Muscle of arm (tissue), 12 donors: ENCODE results near the gene COL6A5. TPM values are rescaled to one million over a fixed set of nuclear protein-coding genes. Genes with fewer than 3 reads are reported as not detected.
A peak's percentile ranks its signal among the peaks of the same experiment; 100 is the strongest.
"Not testable (repeated sequence)": the region's sequence is repeated elsewhere in the genome, so short reads cannot be mapped to it uniquely, and the experiment has no call there.

Experiments
- DNase-seq: peaks from one replicate; pipeline ENCODE4 v3.0.0-alpha.2; 2013
- polyA plus RNA-seq, 12 donors: library from polyadenylated mRNA; unstranded; fragments of 120-200 nt; gene quantifications; one replicate each; pipeline ENCODE4 v1.2.1, GENCODE V29; 2013; ENCODE audit not compliant: insufficient read length in 12 of 12

COL6A5 gene
- polyA plus RNA-seq, 12 donors, result 0.03 to 0.29 (median 0.09) TPM; not detected in 2

DNA sequence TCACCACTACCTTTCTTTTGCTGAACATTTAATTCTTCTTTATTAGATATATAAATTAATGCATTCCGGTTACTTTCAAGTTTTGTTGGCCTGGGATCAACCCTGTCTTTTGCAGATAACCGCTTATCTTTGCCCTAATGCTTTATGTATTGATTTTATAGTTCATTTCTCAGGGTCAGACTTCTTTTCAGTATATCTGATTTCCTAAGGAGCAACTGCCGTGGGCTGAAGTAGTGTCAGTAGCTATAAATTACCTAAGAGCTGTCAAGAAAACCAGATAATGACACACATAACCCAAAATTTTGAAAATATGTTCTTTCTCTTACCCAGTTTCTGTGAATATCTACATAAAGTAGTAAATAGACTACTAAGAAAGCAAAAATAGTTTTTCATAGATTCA, 38.0 kb downstream of the COL6A5 start:
- no peak for DNase-seq

DNA sequence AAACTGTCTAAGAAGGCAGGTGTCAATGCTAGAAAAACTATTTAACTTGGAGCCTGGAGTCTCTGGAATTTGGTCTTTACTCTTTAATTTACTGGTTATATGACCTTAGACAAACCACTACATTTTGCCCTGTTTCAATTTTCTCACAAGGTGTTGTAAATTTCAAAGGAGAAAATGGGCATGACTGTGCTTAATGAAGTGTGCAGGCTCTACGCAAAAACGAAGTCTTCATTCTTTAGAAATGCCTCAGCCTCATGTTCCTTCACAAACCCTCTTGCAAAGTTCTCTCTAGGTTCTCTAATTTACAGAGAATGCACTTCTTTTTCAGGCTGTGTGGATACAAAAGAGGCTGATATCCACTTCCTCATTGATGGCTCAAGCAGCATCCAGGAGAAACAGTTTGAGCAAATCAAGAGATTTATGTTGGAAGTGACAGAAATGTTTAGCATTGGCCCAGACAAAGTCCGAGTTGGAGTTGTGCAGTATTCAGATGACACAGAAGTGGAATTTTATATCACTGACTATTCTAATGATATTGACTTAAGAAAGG, 39.1 kb downstream of the COL6A5 start:
- no peak for DNase-seq

DNA sequence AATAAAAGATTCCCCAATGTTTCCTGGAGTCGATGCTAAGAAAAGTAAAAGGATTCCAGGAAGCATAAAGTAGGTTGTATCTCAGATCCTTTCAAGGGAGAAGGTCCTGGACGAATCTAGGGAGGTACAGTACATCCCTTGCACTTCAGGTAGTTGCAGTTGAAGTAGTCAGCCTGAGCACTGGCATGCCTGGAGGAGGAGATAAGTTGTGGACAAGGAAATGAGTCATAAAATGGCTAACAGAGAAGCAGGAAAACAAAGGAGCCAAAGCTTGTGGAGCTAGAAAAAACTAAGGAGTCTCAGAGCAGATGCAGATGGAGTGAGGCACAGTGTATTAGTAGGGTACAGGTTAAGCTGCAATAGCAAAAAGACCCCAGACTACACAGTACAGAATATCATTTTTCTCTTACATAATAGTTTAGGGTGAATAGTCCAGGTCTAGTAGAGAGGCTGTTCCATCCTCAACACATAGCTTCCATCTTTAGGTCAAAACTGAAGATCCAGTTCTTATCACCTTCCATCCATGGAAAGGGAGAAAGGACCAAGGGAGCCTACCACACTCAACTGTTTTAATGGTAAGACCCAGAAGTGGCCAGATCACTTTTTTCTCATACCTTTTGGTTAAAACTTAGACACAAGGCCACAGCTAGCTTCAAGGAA, 41.3 kb downstream of the COL6A5 start:
- DNase-seq, result no peak

DNA sequence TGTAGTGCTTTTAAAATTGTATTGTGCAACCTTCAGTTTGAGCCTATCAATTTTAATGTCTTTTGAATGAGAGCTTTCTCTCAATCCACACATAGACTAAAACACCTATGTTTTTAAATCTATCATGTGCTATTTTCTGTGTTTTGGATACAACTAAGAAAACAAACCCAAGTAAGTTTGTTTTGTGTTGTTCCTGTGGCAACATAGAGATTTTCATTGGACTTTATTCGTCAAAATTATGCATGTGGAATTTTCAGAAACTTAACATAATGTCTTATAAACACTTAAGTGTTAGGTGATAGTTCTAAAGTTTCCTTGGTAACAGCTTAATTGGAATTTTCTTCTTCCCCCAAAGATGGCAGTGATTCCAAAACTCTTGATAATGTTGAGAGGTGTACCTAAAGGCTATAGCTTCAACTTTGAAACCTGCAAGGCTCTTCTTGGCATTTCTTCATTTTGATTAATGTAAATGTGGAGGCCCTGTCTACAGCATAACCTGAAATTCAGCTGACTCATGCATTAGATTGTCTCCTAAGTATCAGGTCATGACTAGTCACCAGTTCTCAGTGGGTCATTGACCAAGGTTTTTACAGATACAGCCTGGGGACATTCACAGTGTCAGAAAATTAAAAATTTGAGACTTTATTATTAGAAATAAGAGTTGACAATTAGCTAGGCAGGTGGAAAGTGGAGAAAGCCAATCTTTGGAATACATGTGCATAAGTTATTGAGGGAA, 44.4 kb downstream of the COL6A5 start:
- no peak for DNase-seq

DNA sequence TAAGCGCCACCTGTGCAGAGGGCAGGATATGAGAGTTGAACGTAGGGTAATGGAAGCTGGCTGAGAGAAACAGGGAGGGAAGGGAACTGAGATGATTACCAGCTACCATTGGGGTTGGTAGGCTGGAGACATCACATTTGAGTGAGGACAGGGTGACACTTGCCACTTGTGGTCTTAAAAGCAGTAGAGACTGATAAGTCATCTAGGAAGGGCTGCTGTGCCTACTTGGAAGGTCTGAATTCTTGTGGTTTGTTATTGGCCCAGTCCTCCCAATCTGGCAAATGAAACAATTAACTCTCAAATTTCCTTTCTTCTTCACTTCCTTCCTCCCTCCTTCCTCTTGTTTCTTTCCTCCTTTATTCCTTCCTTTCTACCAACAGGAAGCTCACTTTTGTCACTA, 46.8 kb downstream of the COL6A5 start:
- DNase-seq, result no peak

DNA sequence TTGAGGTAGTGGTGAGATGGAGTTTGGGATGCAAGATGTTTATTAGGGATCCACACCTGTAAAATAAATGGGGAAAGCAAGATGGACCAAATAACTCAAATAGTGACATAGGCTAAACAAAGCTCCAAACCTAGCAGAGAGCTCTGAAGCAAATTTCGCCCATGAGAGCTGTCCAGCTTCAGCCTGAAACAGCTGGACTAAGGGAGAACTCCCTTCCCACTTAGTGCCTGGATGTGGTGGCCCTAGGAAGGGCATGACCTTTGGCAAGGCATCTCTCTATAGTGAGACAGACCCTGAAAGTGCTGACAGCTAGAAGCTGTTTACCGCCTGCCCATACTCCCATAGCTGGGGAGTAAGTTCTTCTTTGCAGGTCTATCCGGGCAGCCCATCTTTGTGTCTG, 48.1 kb downstream of the COL6A5 start:
- DNase-seq, result no peak

DNA sequence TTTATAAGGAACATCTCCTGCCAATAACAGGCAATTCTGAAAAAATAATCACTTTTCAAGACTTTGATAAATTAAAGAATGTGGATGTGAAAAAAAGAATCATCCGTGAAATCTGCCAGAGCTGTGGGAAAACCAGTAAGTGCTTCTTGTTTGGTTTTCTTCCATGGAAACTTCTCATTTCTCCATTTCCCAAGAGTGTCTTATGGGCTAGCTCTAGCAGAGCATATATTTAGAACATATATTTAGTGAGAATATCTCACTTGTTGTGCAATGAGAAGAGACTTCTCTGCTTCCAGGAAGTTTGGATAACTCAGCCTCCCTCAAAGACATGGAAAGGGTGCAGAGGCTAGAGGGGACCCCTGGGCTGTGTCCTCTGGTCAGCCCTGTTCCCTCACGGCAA, 49.9 kb downstream of the COL6A5 start:
- DNase-seq, result peak; percentile 47

DNA sequence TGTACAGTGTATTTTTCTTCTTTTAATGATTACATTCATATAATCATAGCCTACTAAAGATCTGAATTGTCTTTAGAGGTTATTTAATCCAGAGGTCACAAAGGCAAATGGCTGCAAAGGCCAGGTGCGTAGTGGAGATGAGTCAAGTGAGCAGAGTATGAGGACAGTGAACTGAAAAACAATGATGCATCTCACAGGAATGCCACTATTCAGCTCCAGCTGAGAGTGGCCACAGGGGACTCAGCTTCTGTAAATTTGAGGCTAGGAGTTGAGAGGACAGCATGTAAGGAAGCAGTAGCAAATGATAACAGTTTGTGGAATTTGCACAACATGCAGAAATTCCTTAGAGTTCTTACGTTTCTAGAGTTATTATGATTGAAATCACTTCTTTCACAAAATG, 50.4 kb downstream of the COL6A5 start:
- peak; percentile 64 for DNase-seq

DNA sequence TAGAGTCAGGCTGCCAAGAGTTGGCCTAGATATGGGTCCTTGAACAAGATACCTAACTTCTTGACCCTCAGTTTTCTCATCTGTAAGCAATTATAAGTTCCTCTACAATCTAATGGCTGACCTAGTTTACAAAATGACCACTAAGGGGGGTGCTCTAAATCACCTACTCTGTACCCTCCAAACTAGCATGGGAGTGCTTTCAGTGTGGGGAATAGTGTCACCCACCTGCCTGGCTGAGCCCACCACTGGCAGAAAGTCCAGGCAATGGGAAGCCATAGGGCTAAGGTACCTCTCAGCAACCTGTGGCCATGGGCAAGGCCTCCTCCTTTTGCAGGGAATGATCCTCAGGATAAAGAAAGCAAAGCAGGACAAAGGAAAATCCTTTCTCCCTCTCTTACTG, 58.9 kb downstream of the COL6A5 start:
- no peak for DNase-seq

DNA sequence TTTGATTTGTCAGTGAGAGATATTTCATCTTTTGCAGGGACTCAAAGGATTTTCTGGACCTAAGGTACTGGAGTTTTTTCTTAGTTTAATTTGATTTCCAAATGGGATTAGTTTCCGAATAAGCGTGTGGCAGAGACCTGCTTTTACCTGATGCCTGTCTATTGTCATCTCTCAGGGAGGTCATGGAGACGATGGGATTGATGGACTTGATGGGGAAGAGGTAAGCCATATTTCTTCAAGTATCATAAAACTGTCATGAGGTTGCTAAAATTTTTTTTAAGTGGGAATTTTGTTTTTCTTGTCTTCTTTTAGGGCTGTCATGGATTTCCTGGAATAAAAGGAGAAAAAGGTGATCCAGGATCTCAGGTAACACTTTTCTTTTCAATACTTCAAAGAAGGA, 60.5 kb downstream of the COL6A5 start:
- DNase-seq, result no peak

DNA sequence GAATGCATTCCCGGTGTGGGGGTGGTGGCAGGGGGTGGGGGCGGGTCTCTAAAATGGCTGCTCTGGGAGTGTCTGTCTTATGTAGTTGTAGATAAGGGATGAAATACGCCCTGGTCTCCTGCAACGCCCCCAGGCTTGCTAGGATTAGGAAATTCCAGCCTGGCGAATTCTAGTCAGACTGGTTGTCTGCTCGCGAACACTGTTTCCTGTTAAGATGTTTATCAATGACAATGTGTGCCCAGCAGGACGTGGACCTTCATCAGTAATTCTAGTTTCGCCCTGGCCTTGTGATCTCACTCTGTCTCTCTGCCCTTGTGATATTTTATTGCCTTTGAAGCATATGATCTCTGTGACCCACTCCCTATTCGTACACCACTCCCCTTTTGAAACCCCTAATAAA, 62.8 kb downstream of the COL6A5 start:
- not testable (repeated sequence) for DNase-seq

DNA sequence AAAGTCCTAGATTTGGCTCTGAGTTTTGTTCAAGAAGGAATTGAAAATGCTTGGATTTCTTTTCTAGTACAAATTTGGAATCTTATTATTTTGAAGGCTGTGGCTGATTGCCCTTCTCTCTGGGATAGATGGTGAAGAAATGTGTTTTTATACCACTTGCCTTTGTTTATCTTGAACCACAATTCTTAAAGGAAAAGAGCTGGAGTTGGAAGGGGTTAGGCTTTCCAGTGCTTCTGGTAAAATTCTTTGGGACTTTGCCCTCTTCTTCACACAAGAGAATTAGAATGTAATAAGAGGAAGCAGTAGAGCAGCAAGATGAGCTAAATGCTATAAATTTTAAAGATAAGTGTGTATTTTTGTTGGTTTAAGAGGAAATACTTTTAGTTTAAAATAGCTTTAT, 65.8 kb downstream of the COL6A5 start:
- no peak for DNase-seq

DNA sequence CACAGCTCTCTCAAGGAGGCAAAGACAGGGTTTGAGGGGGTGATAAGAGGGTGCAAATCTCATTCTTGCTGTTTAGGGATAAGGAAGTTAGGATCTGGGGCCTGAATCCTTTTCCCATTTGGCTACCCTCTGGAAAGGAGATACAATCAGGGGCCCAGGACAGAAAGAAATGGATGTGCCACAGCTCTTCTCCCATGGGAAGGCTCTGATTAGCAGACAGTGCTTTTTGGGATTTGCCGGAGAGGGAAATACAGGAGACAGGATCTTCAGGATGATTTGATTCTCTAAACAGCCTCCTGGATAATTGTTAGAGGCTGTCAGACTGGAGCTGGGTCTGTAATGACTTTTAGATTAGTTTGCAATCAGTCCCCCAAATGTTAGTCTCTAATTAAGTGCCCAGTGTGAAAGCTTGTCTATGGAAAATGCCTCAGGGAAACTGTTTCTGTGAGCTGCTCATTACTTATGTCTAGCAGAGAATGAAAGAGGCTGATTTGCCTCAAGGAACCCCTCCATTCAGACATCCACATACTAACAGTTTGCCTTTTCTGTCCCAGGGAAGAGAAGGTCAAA, 67.6 kb downstream of the COL6A5 start:
- DNase-seq, result no peak

DNA sequence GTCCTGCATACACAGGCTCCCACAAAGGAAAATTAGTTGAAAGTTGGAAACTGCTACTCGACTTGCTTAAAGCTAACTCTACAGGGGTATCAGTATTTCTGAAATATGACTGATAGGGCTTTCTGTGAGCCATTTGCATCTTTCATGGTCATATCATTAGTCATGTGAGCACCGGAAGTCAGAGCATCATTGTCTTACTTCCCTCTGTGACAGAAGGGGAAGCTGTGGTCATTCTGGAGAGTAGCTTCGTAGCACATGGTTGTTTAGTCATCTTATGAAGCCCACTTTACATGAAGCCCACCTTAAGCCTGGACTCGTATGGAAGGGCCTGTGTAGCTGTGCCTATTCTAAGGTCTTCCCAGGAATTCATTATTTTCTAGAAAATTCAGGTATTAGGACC, 69.0 kb downstream of the COL6A5 start:
- no peak for DNase-seq

DNA sequence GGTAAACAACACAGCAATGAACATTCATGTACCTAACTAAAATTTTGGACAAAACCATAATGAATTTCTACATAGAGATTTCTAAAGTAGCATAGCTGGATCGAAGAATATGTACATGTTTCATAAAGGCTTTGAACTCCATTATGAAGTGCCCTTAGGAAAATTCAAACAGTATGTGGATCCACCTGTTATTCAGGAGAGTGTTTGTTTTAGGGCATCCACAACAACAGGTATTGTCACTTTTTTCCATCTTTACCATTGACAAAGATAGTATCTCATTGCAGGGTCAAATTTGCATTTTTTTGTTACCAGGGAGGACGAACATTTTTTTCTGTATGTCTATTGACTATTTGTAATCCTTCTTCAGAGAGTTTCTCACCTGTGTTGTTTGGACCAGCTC, 75.0 kb downstream of the COL6A5 start:
- DNase-seq, result no peak

DNA sequence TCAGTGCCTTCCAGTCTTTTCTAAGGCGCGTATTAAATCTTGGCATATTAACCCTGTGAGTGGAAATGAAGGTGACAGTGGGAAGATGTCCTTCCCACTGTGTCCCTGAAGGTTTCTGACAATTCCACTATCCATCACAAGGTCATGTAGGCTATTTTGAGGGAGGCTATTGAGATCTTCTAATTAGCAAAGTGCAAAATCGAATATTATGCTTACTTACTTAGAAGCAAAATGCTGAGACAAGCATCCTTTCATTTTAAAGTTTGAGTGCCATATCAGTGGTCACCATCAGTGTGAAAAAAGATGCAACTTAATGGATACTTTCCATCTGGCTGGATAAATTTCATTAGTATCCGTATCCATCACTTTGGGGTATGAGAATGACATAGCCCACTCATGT, 77.6 kb downstream of the COL6A5 start:
- DNase-seq, result no peak

DNA sequence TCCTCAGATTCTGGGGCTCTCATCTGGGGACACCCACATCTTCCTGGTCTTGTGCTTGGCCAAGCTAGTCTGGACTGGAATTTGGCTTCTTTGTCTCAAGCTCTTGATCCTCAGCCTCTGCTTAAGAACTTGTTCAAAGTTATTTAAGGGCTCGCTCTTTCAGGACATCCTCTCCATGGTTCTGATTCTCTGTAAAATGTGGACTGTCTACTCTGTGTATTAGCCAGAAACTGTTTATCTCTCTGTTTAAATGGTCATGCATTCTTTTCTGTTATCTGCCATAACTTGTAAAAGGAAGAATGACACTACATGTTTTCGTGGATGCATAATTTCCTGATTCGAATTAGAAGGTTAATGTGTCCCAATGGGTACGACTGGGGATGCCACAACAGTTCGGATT, 79.4 kb downstream of the COL6A5 start:
- no peak for DNase-seq

DNA sequence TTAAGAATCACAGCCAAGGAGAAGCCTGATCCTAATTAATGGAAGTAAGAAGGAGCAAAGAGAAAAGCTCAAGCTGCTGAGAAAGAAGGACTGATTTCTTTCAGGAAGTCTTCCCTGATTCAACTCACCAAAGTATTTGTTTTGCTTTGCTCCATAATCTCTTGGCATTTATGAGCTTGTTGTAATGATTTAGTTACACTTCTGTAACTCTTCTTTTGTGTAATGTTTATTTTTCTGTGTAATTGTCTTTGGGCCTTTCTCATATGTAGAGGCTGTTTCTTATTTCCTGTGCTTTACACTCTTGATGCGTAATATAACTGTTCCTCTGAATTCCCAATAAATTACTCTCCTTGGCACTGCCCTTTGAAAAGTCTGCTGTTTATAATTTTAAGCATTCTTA, 80.0 kb downstream of the COL6A5 start:
- DNase-seq, result no peak

DNA sequence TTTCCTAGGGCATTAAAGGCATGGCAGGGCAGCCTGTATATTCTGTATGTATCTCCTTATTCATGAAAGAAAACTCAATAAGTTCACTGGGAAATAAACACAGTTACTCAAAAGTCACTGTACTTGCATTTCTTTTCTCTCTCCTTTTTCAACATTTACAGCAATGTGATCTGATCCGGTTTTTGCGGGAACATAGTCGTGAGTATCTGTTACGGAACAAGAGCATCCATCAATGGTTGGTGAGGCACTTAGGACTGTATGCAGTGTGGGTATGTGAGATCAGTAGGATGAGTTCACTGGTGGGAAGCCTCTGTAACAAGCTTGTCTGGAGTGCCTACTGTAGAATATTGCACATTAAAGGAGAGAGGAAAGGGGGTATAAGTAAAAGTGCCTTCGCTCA, 80.7 kb downstream of the COL6A5 start:
- no peak for DNase-seq

DNA sequence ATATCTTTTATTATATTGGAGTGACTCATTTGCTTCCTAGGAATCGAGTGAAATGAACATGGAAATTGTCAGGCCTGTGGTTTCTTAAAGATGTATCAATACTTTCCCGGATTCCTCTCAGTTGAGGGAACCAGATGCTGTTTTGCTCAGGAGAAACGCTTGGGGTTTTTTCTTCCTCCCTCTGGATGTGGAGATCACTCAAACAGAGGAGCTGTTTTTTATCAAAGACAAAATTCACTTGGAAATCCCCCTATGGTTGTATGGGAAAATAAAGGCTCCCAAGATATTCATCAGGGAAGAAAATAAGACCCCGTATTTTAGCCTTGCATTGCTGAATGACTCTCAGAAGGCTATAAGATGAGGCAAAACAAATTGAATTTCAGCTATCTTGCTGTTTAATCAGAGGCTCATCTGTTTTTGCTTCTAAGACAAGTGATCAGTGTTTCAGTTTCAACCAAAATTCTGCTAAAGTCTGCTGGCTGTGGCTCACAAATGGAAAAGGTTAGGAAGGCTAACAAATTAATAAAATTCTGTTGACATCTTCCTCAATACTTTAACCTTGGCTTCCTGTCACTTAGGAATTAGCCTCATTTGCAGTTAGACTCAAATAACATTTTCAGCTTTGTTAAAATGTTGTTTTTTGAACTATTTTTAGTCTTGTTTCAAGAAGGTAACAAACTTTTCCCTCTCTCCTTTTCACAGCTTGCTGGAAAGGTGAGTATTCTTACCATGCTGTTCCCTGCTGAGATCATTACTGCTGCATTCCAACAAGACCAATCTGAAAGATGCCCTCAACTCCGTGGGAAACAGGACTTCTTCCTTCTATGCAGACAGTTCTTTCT, 83.6 kb downstream of the COL6A5 start:
- DNase-seq, result no peak

DNA sequence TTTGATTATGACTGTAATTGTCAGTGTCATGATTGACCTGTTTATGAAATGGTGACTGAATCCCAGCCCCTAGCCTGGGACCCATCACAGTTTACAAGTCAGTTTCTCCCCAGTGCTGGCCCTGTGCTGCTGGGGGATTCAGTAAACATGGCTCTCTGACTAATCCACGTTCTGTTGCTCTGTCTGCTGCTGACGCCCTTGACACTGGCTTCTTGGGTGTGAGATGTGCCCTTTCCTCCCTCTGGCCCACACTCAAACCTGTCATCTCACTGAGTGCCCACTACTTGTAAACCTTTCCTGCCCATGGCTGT, 84.2 kb downstream of the COL6A5 start:
- no peak for DNase-seq

DNA sequence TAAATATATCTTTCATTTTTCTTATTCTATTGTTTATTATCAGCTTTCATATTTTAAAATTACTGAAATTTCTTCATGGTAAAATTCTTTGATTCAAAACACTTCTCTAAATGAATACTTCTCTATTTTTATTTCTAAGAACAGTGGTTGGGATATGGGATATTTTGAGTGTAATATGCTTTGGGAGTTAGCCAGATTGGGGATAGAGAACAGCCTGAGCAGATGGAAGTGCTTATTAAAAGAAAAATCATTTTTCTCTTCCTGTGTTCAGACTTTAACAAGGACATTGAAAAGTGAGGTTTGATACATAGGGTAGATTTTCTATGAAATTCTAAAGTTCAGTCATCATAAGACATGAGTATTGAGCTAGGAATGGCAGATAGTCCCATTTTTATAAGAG, 84.8 kb downstream of the COL6A5 start:
- no peak for DNase-seq
